Dermis microvascular lymphatic vessel endothelial cell (primary cell): ENCODE results near the gene MED16. TPM values are rescaled to one million over a fixed set of nuclear protein-coding genes. Genes with fewer than 3 reads are reported as not detected.
A peak's percentile ranks its signal among the peaks of the same experiment; 100 is the strongest.

Experiments
- DNase-seq, 2 donors: peaks; one replicate each; pipeline versions ENCODE4 v3.0.0 to v3.0.0-alpha.2; 2010; ENCODE audit warnings: low read depth in 2 of 2
- total RNA-seq: library from RNA; depleted of rRNA; stranded (reverse); fragments of >200 nt; gene quantifications from 2 replicates; pipeline ENCODE4 v1.2.1, GENCODE V29; 2014

Gene MED16
- total RNA-seq, 1 donor from 2014 or later, result 20.2 TPM

- no peak for DNase-seq
Measured at GRCh38 chr19:928471-929202, 35.6 kb upstream of the MED16 start.

- DNase-seq, result no peak
Measured at GRCh38 chr19:927780-928401, 34.9 kb upstream of the MED16 start.

DNA sequence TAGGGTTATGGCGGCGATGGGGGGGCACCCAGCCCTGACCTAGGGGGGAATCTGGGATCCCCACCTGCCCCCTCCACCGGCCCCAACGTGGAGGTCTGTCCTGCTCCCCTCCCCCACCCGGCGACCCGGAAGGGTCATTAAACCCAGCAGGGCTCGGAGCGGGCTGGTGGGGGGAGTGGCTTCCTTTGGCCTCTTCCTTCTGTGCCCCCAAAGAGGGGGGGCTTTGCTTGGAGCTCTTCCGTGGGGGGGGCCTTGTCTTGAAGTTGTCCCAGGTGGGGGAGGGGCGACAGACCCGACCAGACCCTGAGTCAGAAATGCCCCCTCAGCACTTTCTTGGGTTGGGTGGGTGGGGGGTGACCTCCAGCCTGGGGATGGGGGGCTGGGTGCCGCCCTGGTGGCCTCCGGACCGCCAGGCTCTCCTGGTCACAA, 34.4 kb upstream of the MED16 start:
- no peak for DNase-seq

GRCh38 chr19:926589-927350, 33.8 kb upstream of the MED16 start:
- DNase-seq, result no peak

DNA sequence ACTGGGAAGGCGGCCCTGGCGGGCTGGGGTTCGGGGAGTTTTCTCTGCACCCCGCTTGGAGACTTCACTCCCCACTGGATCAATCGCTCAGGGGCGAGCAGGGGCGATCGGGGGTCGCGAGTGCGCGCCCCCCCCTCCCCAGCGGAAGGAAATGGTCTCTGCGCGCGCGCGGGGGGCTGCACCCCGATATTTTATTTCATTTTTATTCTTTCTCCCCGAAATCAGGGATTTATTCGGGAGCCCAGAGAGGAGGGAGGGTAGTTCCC, 33.3 kb upstream of the MED16 start:
- no peak for DNase-seq

DNA sequence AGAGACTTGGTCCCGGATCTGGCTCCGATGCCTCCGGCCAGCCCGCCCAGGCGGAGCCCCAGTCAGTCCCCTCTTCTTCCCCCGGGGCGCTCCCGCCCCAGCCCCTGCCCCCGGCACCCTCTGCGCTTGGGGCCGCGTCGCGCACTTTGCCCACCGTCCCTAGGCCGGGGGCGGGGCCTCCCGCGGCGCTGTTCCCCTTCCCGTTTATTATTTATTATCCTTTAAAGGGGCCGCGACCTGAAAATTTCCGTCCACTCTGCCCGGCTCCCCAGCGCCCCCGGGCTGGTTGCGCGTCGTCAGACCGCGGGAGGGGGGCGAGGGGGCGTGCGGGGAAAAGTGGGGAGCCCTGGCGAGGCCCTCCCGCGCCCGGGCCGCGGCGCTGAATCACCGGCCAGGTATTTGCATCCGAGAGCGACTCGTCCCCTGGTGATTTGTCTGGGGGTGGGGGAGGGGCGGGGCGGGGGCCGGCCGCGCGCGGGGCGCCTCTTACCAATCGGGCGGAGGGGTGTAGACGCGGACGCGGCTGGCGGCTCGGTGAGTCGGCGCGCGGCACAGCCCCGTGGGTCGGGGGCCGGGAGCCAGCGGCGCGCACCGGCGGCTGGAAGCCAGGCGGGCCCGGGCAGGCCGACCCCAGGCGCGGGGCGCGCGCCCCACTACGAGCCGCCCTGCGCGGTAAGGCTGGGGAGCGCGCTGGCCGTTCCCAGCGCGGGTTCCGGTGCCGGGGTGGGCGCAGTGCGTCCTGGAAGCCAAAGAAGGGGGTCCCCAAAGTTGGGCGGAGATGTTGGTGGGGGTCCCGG, 32.7 kb upstream of the MED16 start, which contains the start of gene ARID3A:
Gene ARID3A, plus strand, starts transcription at position 510 of the 797 bp plus-strand sequence. CDS start 3,494 bp downstream, outside the sequence.
- peak; percentile 27 to 81 for DNase-seq

GRCh38 chr19:925087-925525, 32.1 kb upstream of the MED16 start:
- DNase-seq, result peak in 1 of 2 donors; percentile 74

- no peak for DNase-seq
Measured at GRCh38 chr19:924553-925086, 31.6 kb upstream of the MED16 start.

DNA sequence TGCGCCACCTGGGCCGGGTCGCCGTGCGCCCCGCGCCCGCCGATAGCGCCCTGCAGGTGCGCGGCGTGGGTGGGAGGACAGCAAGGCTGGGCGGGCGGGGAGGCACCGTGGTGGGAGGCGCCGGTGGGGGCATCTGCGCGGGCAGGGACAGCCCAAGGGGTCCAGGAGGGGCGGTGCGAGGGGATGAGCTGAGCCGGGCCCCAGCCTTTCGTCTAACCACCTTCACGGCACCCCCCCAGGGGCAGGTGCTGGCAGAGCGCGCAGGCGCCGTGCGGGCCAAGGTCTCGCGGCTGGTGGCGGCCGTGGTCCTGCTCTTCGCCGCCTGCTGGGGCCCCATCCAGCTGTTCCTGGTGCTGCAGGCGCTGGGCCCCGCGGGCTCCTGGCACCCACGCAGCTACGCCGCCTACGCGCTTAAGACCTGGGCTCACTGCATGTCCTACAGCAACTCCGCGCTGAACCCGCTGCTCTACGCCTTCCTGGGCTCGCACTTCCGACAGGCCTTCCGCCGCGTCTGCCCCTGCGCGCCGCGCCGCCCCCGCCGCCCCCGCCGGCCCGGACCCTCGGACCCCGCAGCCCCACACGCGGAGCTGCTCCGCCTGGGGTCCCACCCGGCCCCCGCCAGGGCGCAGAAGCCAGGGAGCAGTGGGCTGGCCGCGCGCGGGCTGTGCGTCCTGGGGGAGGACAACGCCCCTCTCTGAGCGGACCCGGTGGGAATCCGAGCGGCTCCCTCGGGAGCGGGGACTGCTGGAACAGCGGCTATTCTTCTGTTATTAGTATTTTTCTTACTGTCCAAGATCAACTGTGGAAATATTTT, 27.3 kb upstream of the MED16 start:
- DNase-seq, result no peak

DNA sequence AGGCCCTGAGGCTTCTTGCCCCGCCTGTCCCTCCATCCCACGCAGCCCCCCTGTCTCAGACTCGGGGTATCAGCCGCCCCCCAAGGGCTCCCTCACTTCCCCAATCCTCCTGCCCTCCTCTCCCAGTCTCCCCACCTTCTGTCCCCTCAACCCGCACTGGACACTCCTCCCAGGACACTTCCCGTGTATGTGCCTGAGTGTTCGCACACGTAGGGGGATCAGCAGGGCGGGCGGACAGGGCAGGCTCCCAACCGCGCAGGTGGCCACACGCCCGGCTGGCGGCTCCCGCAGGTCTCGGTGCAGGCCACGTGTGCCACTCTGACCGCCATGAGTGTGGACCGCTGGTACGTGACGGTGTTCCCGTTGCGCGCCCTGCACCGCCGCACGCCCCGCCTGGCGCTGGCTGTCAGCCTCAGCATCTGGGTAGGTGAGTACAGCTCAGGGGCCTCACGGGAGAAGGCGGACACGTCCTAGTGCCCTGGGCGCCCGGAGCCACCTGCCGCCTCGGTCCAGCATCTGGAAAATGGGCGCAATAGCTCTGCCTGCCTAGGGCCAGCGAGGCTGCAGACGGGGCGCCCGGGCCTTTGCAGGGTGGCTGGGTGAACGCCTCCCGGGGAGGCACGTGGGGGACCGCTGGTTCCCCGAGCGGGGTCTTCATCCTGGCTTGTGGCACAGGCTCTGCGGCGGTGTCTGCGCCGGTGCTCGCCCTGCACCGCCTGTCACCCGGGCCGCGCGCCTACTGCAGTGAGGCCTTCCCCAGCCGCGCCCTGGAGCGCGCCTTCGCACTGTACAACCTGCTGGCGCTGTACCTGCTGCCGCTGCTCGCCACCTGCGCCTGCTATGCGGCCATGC, 26.4 kb upstream of the MED16 start:
- DNase-seq, result no peak

DNA sequence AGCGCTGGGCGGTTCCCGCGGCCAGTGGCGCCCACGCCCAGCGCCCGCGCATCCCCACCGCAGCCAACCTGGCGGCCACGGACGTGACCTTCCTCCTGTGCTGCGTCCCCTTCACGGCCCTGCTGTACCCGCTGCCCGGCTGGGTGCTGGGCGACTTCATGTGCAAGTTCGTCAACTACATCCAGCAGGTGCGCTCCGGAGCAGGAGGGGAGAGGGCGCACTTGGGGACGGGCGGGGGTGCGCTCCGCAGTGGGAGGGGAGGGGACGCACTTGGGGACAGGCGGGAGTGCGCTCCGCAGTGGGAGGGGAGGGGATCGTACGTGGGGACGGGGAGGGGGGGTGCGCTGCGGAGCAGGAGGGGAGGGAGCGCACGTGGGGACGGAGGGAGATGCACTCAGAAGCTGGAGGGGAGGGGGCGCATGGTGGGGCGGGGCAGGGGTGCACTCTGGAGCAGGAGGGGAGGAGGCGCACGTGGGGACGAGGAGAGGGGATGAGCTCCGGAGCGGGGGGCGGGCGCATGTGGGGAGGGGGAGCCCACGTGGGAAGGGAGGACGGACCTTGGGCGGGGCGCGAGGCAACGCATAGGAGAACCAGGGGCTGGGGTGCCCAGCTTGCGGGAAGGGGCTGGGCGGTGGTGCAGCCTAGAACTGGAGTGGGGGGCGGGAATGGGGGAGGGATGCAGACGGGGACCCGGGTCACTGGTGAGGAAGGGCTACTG, 25.7 kb upstream of the MED16 start:
- no peak for DNase-seq

- no peak for DNase-seq
Measured at GRCh38 chr19:918152-918437, 25.1 kb upstream of the MED16 start.

DNA sequence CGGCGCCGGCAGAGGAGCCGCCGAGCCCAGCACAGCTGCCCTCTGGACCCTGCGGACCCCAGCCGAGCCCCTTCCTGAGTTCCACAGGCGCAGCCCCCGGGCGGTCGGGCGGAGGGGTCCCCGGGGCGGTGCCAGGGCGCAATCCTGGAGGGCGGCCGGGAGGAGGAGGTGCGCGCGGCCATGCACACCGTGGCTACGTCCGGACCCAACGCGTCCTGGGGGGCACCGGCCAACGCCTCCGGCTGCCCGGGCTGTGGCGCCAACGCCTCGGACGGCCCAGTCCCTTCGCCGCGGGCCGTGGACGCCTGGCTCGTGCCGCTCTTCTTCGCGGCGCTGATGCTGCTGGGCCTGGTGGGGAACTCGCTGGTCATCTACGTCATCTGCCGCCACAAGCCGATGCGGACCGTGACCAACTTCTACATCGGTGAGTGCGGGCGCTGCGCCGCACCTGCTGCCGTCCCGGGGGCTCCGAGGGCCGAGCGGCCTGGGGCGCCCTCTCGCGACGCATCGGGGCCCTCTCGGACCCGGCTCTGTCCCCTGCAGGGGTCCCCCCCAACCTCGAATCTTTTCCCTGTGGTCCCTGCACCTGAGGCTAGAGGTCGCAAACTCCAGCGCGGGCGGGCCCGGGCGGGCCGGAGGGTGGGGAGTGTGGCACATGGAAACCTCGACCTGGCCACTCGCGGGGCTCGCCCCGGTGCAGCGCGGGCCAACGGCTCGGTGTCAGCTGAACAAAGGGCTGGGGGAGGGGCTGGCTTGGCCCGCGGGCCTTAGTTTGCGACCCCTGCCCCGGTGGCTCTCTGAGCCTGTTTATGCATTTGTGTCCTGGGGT, 24.6 kb upstream of the MED16 start, which contains the start of gene KISS1R:
Gene KISS1R, plus strand, starts transcription at position 11 of the 829 bp plus-strand sequence. Its CDS starts 170 bp downstream, at position 181.
- DNase-seq, result peak in 1 of 2 donors; percentile 43

DNA sequence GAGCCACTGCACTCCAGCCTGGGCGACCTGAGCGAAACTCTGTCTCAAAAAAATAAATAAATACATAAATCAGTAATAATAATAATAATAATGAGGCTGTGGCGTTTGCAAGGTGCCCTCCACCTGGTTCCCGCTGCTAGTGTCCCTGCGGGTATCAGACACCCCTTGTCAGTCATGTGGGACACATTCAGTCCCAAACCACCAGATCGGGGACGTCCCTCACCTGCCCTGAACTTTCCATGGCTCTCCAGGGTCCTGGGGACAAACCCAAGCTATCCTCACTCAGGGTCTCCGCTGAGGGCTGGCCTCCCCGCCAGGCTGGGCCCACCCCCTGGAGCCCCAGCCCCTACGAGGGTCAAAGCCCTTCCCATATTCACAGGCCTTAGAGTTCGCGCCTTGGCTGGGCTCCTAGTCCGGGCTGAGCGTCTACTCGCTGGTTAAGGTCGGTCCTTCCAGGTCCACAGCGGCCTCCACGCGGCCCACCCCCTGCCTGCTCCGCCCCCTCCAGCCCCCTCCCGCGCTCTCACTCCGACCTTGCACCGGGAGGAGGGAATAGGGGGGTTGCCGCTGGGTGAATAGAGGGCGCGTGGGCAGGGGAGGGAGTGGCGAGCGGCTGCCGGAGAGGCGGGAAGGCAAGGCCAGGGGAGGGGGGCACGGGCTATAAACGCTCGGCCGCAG, 23.8 kb upstream of the MED16 start:
- no peak for DNase-seq

- DNase-seq, result peak; percentile 18 to 69
Measured at GRCh38 chr19:913080-913748, 20.2 kb upstream of the MED16 start, which contains the start of gene R3HDM4. R3HDM4 (minus strand) TSS chr19:913219; CDS start chr19:913157, 62 bp downstream.

- peak in 1 of 2 donors; percentile 38 for DNase-seq
Measured at GRCh38 chr19:912181-913079, 19.4 kb upstream of the MED16 start.
